ENCODE data around the gene TUBA3D.
"Not testable (repeated sequence)": the region's sequence is repeated elsewhere in the genome, so short reads cannot be mapped to it uniquely, and the experiment has no call there.

The TUBA3D gene

DNA sequence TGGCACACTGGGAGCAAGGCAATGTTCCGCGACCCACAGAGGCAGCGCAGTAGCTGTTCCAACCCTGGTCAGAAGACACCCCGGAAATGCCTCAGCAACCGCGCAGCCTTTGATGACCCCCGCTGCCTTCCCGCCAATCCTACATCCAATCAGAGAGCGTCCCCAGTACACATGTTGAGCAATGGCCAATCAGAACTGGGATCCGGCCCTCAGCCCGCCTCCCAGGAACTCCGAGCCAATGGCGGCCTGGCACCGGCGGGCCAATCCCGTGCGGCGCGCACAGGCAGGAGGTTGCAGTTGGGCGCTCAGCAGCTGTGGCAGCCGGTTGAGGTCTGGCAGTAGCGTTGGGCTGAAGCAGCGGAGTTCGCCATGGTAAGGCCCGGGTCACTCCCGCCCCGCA is at the start of gene TUBA3D:
Gene TUBA3D, plus strand, starts transcription at position 289 of the 400 bp plus-strand sequence. Its CDS starts 81 bp downstream, at position 370.
- DNase-seq, result no peak

DNA sequence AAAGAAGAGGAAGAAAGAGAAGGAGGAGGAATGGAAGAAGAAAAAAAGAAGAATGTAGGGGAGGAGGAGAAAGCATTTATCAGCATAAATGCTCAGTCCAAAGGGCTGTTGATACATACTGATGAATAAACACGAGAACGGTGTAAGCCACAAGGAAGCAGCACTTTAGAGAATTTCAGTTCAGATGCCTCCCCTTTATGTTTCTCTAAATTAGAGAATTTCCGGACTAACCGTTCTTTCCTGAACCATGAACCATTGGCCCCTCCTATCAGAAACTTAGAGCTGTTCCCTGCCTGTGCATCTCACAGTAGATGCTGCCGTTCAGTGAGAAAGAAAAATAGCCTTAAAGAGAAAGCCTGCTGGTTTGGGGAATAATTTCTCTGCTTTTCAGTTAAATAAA is 49.2 kb upstream of the TUBA3D start:
- no peak for DNase-seq

DNA sequence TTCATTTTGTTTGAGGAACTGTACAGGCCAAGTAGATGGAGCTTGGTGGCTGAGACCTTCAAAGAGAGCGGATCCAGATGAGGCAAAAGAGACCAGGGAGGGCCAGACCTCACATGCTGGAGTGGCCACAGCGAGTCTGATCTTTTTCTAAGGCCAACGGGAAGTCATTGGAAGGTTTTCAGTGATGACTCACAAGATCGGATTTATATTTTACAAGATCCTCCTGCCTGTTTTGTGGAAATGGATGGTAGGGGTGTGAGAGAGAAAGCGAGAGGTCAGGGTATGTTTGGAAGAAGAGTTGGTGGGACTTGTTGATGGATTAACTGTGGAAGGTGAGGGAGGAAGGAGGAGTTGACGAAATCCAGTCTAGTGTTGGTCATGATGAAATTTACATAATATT is 44.6 kb upstream of the TUBA3D start:
- no peak for DNase-seq

DNA sequence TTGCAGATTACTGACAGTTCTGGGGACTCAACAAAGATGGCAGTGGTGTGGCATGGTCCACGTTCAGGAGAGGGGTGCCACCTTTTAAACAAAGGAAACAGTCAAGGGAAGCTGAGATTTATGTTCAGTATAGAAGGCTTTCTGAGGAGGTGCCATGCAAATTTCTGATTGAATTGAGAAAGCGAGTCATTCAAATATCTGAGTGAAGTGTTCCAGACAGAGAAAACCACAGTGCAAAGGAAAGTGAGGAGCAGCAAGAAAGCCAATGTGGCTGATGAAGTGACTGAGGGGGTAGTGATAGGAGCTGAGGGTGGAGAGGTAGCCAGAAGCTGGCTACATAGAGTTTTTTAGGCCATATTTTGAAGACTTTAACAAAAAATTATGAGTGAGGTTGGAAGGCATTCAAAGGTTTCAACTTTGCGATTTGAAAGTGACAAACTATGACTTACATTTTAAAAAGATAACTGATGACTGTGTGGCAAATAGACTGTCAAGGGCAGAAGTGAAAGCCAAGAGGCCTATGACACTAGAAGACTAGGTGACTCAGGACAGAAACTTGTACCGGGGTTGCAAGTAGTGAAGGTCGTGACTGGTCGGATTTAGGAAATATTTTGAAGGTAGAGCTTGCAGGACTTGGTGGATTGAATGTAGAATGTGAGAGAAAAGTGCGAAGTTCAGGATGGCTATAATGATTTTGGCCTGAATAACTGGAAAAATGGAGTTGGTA is 35.0 kb upstream of the TUBA3D start:
- peak in 1 of 2 experiments; percentile 26 for DNase-seq

- DNase-seq, result not testable (repeated sequence)
Observed at GRCh38 chr2:131444736-131445514, 31.0 kb upstream of the TUBA3D start.

- not testable (repeated sequence) for DNase-seq
Observed at GRCh38 chr2:131445515-131445797, 30.5 kb upstream of the TUBA3D start.

- no peak for DNase-seq
Observed at GRCh38 chr2:131445896-131446295, 30.0 kb upstream of the TUBA3D start.

GRCh38 chr2:131447981-131448380 is 27.9 kb upstream of the TUBA3D start:
- not testable (repeated sequence) for DNase-seq

DNA sequence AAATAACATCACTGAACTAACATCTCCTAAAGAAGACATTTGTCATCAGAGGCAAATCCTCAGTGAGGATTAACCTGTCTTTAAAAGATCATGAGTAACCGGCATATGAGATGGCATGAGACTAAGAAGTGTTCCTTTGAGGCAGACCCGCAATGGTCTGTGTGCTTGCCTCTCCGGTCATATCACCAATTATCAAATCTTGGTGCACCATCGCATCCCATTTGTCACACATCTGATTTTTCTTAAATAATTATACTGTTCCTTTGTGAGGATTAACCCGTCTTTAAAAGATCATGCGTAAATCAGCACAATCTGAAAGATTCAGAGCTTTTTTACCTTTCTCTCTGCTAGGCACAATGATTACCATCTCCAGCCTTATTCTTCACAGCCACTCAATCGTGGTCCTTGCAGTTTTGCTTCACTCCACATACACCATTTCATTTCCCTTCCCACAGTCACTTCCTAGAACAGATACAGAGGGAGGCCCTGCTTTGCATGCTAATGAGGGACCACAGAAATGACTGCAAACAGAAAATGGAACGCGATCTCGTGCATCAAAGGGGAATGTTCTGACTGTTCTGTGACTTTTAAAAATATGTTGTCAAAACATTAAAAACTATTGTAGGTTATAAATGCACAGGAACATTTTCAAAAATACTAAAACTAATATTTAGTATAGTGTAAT is 24.5 kb upstream of the TUBA3D start:
- not testable (repeated sequence) for DNase-seq

DNA sequence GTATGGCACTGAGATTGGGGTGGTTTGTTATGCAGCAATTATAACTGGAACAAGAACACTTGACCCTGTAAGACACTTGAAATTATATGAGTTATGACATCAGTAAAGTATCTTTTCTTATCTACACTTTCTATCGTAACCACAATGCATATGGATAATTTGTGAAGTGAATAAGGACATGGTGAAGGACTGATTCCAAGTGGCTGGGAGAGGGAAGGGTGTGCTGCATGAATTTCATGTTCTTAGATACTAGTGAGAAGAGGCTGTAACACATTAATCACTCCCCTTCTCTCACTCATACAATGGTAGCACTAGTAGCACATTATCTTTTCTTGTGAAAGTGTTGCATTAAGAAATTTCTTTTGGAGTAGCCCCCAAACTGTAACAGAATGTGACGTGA is 21.0 kb upstream of the TUBA3D start:
- not testable (repeated sequence) for DNase-seq

DNA sequence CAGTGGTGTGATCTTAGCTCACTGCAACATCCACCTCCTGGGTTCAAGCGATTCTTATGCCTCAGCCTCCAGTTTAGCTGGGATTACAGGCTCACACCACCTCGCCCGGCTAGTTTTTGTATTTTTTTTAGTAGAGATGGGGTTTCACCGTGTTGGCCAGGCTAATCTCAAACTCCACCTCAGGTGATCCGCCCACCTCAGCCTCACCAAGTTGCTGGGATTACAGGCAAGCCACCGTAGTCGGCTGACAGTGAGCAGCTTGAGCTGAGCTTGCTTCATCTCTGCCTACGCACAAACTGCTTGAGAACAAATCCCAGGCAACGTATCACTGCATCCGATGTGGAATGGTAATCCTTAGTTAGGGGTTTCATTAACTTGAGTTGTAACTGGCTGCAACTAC is 8.2 kb upstream of the TUBA3D start:
- DNase-seq, result not testable (repeated sequence)

DNA sequence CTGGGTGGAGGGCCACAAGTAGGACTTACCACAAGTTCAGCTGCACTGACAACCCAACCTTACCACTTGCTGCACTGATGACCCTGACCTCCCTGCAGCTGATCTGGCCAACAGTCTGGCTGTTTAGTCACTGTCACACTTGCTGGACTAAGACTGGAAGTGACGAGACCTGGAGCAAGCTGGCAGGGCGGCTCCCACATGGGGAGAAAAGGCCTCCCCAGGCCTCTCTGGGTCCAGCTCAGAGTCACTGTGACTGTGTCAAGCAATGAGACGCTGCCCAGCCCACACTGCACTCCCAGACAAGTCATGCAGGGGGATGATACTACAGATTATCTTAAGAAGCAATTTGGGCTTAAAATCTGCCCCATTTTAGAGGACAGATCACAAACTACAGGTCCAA is 5.0 kb upstream of the TUBA3D start:
- not testable (repeated sequence) for DNase-seq

DNA sequence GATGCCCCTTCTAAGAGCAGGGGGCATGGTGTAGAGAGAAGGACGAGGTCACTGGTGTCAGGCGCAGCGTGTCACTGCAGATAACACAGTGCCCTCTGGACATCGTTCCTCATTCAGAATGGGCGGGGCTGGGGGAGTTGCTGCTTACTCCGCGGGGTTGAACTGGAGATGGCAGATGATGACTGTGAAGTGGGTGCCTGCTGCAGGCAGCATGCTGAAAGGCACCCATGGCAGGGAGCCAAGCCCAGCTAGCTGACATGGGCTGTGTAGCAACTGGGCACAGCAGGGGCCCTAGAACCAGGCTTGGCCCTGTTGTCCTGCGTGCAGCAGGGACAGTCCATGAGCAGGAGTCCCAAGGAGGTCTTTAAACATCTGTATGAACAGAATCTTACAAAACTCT is 4.3 kb upstream of the TUBA3D start:
- DNase-seq, result not testable (repeated sequence)

GRCh38 chr2:131473266-131473665 is 2.7 kb upstream of the TUBA3D start:
- not testable (repeated sequence) for DNase-seq

- DNase-seq, result not testable (repeated sequence)
Observed at GRCh38 chr2:131476363-131476762, 444 bp downstream of the TUBA3D start.

GRCh38 chr2:131477227-131477626 is 1.3 kb downstream of the TUBA3D start:
- DNase-seq, result not testable (repeated sequence)

- DNase-seq, result not testable (repeated sequence)
Observed at GRCh38 chr2:131478074-131478849, 2.3 kb downstream of the TUBA3D start.

DNA sequence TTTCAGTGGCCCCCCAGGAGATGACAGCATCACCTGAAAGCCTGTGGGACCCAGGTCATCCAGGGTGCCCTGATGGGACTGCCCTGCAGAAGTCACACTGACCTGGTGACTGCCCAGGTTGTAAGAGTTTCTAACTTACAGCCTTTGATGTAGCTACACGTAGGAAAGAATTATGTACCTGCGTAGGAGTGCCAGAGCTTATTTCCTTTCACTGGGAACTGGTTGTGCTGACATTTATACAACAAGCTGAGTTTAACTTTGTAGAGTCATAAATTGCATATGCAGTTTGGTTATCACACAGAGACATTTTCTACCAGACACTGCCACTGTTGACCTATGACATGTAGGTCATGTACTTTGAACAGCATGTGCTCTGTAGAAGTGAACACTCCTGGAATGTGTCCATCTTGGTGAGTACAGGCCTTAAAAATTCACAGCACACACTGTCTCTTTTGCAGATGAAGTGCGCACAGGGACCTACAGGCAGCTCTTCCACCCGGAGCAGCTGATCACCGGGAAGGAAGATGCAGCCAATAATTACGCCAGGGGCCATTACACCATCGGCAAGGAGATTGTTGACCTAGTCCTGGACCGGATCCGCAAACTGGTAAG is 3.0 kb downstream of the TUBA3D start:
- not testable (repeated sequence) for DNase-seq

- not testable (repeated sequence) for DNase-seq
Observed at GRCh38 chr2:131480351-131480750, 4.4 kb downstream of the TUBA3D start.

DNA sequence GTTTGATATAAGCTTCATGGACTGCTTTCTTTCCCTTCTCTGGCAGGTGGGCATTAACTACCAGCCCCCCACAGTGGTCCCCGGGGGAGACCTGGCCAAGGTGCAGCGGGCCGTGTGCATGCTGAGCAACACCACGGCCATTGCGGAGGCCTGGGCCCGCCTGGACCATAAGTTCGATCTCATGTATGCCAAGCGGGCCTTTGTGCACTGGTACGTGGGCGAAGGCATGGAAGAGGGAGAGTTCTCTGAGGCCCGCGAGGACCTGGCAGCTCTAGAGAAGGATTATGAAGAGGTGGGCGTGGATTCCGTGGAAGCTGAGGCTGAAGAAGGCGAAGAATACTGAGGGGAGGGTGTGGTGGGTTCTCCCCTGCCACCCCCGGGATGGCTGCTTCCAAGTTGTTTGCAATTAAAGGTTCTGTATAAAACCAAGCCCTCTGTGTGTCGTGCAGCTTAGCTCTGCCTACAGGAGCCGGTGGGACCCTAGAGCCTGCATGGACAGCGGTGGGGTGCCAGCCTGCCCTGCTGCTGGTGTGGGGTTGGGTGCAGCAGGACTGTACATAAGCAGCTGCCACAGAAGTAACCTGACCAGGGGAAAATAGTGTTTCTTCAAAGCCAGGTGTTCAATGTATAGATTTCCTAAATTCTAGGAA is 6.7 kb downstream of the TUBA3D start:
- not testable (repeated sequence) for DNase-seq

GRCh38 chr2:131483981-131484820 is 8.3 kb downstream of the TUBA3D start:
- DNase-seq, result not testable (repeated sequence)
